Measurements from ENCODE around the gene SERPINA6.
"Not testable (repeated sequence)": the region's sequence is repeated elsewhere in the genome, so short reads cannot be mapped to it uniquely, and the experiment has no call there.

SERPINA6 gene, protein sequence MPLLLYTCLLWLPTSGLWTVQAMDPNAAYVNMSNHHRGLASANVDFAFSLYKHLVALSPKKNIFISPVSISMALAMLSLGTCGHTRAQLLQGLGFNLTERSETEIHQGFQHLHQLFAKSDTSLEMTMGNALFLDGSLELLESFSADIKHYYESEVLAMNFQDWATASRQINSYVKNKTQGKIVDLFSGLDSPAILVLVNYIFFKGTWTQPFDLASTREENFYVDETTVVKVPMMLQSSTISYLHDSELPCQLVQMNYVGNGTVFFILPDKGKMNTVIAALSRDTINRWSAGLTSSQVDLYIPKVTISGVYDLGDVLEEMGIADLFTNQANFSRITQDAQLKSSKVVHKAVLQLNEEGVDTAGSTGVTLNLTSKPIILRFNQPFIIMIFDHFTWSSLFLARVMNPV

DNA sequence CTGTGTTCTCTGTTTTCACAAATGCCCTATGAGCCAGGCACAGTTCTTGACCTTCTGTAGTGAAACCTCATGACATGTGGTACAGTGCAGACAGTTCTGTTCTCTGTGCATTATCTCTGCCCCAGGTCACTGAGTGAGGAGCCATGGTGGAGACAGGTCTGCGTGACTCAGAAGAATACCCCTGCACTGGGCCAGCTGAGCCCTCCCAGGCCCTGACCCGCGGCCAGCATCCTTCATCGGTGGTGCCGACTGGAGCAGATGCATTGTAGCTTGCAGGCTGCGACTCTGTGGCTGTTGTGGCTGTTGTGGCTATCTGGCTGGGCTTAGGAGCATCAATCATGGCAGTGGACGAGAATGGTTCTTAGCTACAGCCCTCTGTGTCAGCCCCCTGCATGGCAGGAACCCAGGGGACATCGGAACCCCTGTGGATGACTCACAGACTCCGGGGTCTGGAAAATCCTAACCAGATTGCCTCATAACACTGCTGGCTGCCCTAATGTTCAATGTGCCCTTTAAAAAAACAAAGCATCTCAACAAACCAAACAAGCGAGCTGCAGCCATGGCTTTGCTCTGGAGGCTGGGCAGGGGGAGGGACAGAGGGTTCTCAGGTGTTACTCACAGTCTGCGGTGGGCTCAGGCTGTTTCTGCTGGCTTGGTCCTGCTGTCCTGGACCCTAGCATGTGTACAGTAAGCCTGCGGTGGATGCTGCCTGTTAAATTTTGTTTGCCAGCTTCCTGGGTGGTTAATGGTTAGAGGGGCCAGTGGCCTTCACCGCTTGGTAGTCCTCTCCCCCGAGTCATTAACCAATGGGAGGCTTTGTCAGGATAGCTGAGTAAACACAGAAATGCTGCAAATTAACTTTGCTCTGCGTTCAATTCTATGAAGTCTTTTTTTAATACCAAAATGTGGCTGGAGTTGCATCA is at the start of gene SERPINA6:
SERPINA6 (minus strand) TSS at position 689 of the 923 bp plus-strand sequence. CDS start 8,688 bp downstream, outside the sequence.
- no peak within 1 kb of the TSS for H3K27ac ChIP-seq (ENCODE audit: low read length)
- no peak within 1 kb of the TSS for H3K4me3 ChIP-seq (ENCODE audit: low read length)
- H3K4me1 ChIP-seq (ENCODE audit: control insufficient read depth, low read depth, low read length): no peaks in the 10 kb centered on the region
- H3K9me3 ChIP-seq (ENCODE audit: control insufficient read depth, low read depth, low read length): no peaks in the 10 kb centered on the region
- H3K36me3 ChIP-seq (ENCODE audit: control insufficient read depth, low read depth, low read length): no peaks in the 10 kb centered on the region
- H3K27me3 ChIP-seq (ENCODE audit: control insufficient read depth, insufficient read depth, low read length): no peaks in the 10 kb centered on the region
- no peak within 1 kb of the TSS for H3K9ac ChIP-seq (ENCODE audit: low read length)

DNA sequence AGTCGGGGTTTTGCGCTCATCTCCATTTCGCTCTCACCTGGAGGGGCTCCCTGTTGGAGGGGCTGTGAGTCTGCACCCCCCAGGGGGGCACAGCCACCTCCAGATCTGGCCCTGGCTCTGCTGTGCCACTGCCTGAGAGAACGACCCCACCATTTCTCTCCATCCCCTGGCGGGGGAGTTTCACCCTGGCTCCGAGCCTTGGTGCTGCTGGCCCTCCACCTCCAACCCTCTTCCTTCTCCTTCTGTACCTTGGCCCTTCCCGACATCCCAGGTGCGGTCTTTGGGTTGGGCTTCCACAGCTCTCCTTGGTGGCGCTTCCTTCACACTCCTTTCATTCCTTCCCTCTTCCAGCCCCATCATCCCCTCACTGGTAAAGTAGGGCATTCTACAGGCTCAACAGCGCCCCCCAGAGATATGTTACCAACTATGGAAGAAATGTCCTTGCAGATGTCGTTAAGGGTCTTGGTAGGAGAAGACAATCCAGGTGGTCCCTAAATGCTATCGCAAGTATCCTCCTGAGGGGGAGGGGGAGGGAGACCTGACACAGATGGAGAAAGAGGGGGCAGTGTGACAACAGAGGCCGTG is 49.0 kb upstream of the SERPINA6 start:
- Histone ChIP-seq H3K36me3 (ENCODE audit: control insufficient read depth, low read depth, low read length) (no peaks in the 10 kb centered on the region), H3K9ac (ENCODE audit: low read length) (no peak overlapping the region), H3K4me3 (ENCODE audit: low read length) (no peak overlapping the region), H3K9me3 (ENCODE audit: control insufficient read depth, low read depth, low read length) (no peaks in the 10 kb centered on the region), H3K27ac (ENCODE audit: low read length) (no peak overlapping the region), H3K27me3 (ENCODE audit: control insufficient read depth, insufficient read depth, low read length) (no peaks in the 10 kb centered on the region), H3K4me1 (ENCODE audit: control insufficient read depth, low read depth, low read length) (peaks cover 11% of the 10 kb centered on the region)

DNA sequence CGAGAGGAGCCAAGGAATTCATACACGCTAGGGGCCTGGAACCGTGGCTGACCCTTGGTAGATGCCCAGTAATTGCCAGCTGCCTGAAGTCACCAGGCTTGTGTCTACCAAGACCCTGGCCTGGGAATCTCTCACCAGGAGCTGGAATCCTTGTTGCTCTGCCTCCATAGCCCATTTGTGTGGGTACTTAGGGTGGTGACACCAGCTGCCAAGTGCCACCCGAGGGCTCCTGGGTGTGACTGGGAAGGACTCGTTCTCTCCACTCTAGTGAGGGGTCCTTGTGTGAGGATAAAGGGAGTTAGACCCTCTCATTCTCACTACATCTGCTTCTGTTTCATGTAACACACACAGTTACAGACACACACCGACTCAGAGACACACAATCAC is 47.4 kb upstream of the SERPINA6 start:
- no peak overlapping the region for H3K9ac ChIP-seq (ENCODE audit: low read length)
- H3K4me3 ChIP-seq (ENCODE audit: low read length): no peak overlapping the region
- H3K27me3 ChIP-seq (ENCODE audit: control insufficient read depth, insufficient read depth, low read length): no peaks in the 10 kb centered on the region
- H3K4me1 ChIP-seq (ENCODE audit: control insufficient read depth, low read depth, low read length): peaks cover 9% of the 10 kb centered on the region
- H3K9me3 ChIP-seq (ENCODE audit: control insufficient read depth, low read depth, low read length): no peaks in the 10 kb centered on the region
- H3K36me3 ChIP-seq (ENCODE audit: control insufficient read depth, low read depth, low read length): no peaks in the 10 kb centered on the region
- no peak overlapping the region for H3K27ac ChIP-seq (ENCODE audit: low read length)

DNA sequence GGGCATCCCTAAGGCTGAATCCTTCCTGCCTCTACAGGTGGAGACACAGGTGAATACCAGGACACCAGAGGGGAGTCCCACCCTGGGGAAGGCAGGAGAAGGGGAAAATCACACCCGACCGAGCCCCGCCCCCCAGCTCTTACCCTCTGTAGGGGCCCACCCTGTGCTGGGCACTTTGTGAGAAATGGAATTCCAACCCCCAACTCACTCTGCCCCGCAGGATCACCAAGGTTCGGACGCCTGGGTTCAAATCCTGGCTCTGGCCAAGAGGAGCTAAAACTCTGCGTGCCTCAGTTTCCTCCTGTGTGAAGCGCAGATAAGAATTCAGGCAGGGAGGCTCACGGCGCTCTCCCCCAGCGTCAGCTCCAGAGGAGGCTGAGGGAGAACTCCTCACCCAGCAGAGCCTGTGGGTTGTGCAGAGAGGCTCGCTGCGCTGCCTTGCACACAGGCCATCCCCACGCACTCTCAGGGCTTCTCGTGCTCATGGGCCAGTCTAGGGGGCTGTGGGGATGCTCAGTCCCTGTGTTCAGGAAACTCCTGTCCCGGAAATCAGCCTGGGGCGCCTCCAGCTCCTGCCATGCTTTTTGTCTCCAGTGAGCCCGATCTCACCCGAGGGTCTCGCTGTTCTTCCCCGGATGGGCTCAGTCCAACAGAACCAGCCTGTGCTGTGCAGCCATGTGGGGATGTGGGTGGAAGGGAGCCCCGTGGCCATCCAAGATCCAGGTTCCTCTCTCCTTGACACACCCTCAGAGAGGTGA is 46.8 kb upstream of the SERPINA6 start:
- H3K27ac ChIP-seq (ENCODE audit: low read length); H3K9me3 ChIP-seq (ENCODE audit: control insufficient read depth, low read depth, low read length); H3K9ac ChIP-seq (ENCODE audit: low read length); H3K4me3 ChIP-seq (ENCODE audit: low read length); H3K36me3 ChIP-seq (ENCODE audit: control insufficient read depth, low read depth, low read length); H3K4me1 ChIP-seq (ENCODE audit: control insufficient read depth, low read depth, low read length); H3K27me3 ChIP-seq (ENCODE audit: control insufficient read depth, insufficient read depth, low read length): not testable (repeated sequence)

DNA sequence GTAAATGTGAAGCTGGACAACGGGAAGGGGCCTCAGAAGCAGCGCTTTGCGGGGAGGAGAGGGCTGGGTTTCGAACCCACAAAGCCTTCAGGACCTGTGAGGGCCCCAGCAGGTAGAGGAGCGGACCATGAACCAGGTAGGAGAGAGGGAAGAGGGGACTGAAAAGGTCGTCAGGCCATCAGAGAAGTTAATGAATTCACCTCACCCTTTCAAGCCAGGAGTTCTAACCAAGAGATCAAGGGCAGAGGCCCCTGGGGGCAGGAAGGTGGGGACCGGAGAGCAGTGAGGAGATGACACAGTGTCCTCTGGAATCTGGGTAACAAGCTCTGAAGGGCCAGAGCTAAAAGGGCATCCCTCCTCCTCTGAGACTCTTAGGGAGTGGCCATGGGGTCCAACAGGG is 45.8 kb upstream of the SERPINA6 start:
- Histone ChIP-seq H3K36me3 (ENCODE audit: control insufficient read depth, low read depth, low read length) (no peaks in the 10 kb centered on the region), H3K4me3 (ENCODE audit: low read length) (no peak overlapping the region), H3K27ac (ENCODE audit: low read length) (no peak overlapping the region)

DNA sequence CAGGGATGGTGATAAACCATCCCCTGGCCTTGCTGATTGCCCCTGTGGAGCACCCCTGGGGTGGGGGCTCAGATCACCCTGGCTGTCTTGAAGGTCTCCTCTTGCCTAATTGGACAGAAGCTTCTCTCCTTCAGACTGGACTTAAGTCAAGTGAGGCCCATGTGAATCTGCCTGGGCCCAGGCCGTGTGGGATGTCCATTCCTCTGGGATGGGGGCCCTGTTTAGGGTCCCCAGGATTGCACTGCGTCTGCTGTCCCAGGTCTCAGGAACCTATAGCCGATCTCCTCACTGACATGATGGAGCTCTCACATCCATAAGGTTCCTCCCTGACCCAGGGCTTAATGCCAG is 45.1 kb upstream of the SERPINA6 start:
- Histone ChIP-seq H3K4me1 (ENCODE audit: control insufficient read depth, low read depth, low read length) (no peaks in the 10 kb centered on the region), H3K9ac (ENCODE audit: low read length) (no peak overlapping the region), H3K4me3 (ENCODE audit: low read length) (no peak overlapping the region), H3K27me3 (ENCODE audit: control insufficient read depth, insufficient read depth, low read length) (no peaks in the 10 kb centered on the region), H3K9me3 (ENCODE audit: control insufficient read depth, low read depth, low read length) (no peaks in the 10 kb centered on the region), H3K27ac (ENCODE audit: low read length) (no peak overlapping the region), H3K36me3 (ENCODE audit: control insufficient read depth, low read depth, low read length) (no peaks in the 10 kb centered on the region)

More for the DNA sequence above, 45.8 kb upstream of the SERPINA6 start:
- no peaks in the 10 kb centered on the region for H3K9me3 ChIP-seq (ENCODE audit: control insufficient read depth, low read depth, low read length)
- no peak overlapping the region for H3K9ac ChIP-seq (ENCODE audit: low read length)
- H3K4me1 ChIP-seq (ENCODE audit: control insufficient read depth, low read depth, low read length): no peaks in the 10 kb centered on the region
- H3K27me3 ChIP-seq (ENCODE audit: control insufficient read depth, insufficient read depth, low read length): no peaks in the 10 kb centered on the region

DNA sequence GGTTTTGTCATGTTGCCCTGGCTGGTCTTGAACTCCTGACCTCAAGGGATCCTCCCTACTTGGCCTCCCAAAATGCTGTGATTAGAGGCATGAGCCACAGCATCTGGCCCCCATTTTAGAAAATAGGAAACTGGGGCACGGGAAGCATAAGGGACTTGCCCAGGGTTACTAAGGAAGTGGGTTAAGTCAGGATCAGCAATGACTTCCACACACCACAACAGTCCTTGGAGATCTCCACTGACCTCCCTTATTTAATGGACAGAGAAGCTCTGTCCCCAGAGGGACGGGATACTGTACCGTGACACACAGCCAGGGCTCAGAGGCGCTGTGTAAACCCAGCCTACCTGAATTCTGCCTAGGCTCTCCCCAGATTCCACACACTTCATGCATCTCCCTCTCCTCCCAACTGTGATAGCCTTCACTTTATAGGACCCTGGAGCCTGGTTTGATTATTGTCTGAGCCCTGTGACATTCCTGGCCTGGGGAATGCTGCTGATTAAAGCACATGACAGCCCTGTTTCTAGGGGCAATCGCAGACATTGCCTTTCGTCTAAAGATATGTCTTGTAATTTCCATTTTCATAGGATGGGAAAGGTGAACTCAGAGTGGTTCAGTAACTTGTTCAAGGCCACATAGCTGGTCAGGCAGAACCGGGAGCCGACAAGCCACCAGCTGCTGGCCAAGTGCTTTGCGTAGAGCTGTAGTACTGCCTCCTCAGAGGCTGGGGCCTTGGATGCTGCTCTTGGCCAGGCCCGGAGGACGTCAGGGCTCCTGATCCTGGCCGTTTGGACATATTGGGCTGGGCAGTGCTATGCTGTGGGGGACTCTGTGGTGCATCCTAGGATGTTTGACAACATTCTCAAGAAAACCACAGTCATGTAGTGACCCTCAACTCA is 44.5 kb upstream of the SERPINA6 start:
- Histone ChIP-seq H3K27ac (ENCODE audit: low read length) (no peak overlapping the region), H3K9ac (ENCODE audit: low read length) (no peak overlapping the region), H3K4me1 (ENCODE audit: control insufficient read depth, low read depth, low read length) (no peaks in the 10 kb centered on the region)

DNA sequence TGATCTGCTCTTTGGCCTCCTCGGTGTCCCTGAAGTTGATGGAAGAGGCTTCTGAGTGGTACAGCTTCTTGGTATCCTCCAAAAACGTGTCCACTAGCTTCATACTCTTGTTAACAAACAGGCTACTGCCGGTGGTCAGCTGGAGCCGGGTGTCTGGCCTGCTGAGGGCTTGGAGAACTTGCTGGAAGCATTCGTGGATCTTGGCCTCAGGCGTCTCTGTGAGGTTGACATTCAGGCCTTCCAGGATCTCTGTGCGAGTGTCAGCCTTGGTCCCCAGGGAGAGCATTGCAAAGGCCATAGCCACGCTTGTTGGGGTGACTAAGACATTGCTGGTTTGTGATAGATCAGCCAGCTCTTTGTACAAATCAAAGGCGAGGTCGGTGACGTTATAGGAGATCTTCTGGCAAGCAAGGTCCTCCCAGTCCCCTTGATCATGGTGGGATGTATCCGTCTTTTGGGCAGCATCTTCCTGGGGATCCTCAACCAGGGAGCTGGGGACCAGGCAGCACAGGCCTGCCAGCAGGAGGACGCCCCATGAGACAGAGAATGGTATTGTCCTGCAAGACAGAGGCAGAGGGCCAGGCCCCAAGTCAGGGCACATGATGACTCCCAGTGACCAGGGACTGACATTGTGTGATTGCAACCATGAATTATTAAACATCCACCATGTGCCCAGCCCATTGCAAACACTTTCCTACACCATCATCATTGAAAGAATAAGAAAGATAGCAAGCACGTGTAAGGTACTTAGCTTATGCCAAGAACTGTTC is 43.2 kb upstream of the SERPINA6 start, which contains the start of gene SERPINA2:
SERPINA2 (minus strand) TSS at position 553 of the 770 bp plus-strand sequence.
- Histone ChIP-seq H3K9me3 (ENCODE audit: control insufficient read depth, low read depth, low read length) (no peaks in the 10 kb centered on the region), H3K9ac (ENCODE audit: low read length) (no peak within 1 kb of the TSS), H3K27ac (ENCODE audit: low read length) (no peak within 1 kb of the TSS), H3K36me3 (ENCODE audit: control insufficient read depth, low read depth, low read length) (no peaks in the 10 kb centered on the region), H3K4me1 (ENCODE audit: control insufficient read depth, low read depth, low read length) (no peaks in the 10 kb centered on the region), H3K27me3 (ENCODE audit: control insufficient read depth, insufficient read depth, low read length) (no peaks in the 10 kb centered on the region), H3K4me3 (ENCODE audit: low read length) (no peak within 1 kb of the TSS)

More for the DNA sequence above, 44.5 kb upstream of the SERPINA6 start:
- Histone ChIP-seq H3K9me3 (ENCODE audit: control insufficient read depth, low read depth, low read length) (no peaks in the 10 kb centered on the region), H3K4me3 (ENCODE audit: low read length) (no peak overlapping the region), H3K27me3 (ENCODE audit: control insufficient read depth, insufficient read depth, low read length) (no peaks in the 10 kb centered on the region), H3K36me3 (ENCODE audit: control insufficient read depth, low read depth, low read length) (no peaks in the 10 kb centered on the region)

DNA sequence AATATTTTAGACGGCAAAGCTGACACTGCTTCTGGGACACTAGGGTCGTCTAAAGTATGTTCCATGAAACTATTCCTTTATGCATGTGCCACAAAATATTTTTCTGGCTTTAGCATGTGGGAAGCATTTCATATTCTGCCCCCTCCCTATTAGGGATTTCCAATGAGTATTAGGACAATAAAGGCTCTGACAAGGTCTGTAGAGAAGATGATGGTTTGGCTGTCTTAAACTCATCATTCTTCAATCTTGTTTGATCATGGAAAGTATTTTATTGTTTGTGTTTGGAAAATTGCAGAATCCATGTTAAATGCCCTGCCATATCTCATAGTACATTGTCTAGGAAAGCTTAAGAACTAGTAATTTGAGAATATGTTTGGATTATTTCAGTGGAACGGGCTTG is 42.5 kb upstream of the SERPINA6 start:
- Histone ChIP-seq H3K27ac (ENCODE audit: low read length) (no peak overlapping the region), H3K27me3 (ENCODE audit: control insufficient read depth, insufficient read depth, low read length) (no peaks in the 10 kb centered on the region), H3K9me3 (ENCODE audit: control insufficient read depth, low read depth, low read length) (no peaks in the 10 kb centered on the region), H3K9ac (ENCODE audit: low read length) (no peak overlapping the region), H3K4me3 (ENCODE audit: low read length) (no peak overlapping the region), H3K36me3 (ENCODE audit: control insufficient read depth, low read depth, low read length) (no peaks in the 10 kb centered on the region), H3K4me1 (ENCODE audit: control insufficient read depth, low read depth, low read length) (no peaks in the 10 kb centered on the region)

DNA sequence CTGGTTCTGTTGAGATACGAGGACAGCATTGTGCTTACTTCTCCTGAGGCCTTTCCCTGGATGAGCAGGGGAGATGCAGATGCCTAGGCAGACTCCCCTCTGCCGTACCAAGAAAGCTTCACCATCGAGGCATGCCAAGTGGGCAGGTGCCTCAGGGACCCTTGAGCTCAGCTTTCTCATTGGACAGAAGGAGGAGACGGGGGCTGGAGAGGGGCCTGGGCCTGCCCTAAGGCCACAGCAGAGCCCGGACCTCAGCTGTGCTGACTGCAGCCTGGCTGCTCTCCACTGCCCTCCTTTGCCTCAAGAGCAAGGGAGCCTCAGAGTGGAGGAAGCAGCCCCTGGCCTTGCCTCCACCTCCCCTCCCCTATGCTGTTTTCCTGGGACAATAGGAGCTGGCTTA is 41.8 kb upstream of the SERPINA6 start:
- Histone ChIP-seq H3K27ac (ENCODE audit: low read length) (no peak overlapping the region), H3K27me3 (ENCODE audit: control insufficient read depth, insufficient read depth, low read length) (no peaks in the 10 kb centered on the region), H3K4me3 (ENCODE audit: low read length) (no peak overlapping the region), H3K9ac (ENCODE audit: low read length) (no peak overlapping the region), H3K36me3 (ENCODE audit: control insufficient read depth, low read depth, low read length) (no peaks in the 10 kb centered on the region), H3K9me3 (ENCODE audit: control insufficient read depth, low read depth, low read length) (no peaks in the 10 kb centered on the region), H3K4me1 (ENCODE audit: control insufficient read depth, low read depth, low read length) (no peaks in the 10 kb centered on the region)

Measured in iPS-18a (cell line).